Upper lobe of left lung (tissue), 6 donors: Measurements from ENCODE around the gene SLC22A1. TPM values are rescaled to one million over a fixed set of nuclear protein-coding genes. Genes with fewer than 3 reads are reported as not detected.
A peak's percentile ranks its signal among the peaks of the same experiment; 100 is the strongest.

Experiments
- ATAC-seq, 2 donors: fragments of 200-7000 bp; cut with Tn5 transposase; one replicate each; pipeline ENCODE4 v1.9.1; 2022; ENCODE audit warnings: mild to moderate bottlenecking in 2 of 2, moderate library complexity in 2 of 2; ENCODE audit not compliant: low FRiP score in 2 of 2
- DNase-seq, 2 donors: peaks; one replicate each; pipeline ENCODE4 v3.0.0-alpha.2; 2019 to 2020
- H3K27ac ChIP-seq, 4 donors: fragments of 200-600 bp; sonication (generic); one replicate each; pipeline ENCODE4 v1.5.1; 2016 to 2019
- H3K27me3 ChIP-seq, 4 donors: fragments of 200-600 bp; sonication (generic); one replicate each; pipeline ENCODE4 v1.5.1; 2017 to 2019
- H3K36me3 ChIP-seq, 4 donors: fragments of 200-600 bp; sonication (generic); one replicate each; pipeline ENCODE4 v1.5.1; 2016 to 2019
- H3K4me1 ChIP-seq, 4 donors: fragments of 200-600 bp; sonication (generic); one replicate each; pipeline ENCODE4 v1.5.1; 2018 to 2019
- H3K4me3 ChIP-seq, 4 donors: fragments of 200-600 bp; sonication (generic); one replicate each; pipeline ENCODE4 v1.5.1; 2017 to 2019; ENCODE audit warnings: mild to moderate bottlenecking in 2 of 4, moderate library complexity in 1 of 4
- H3K9me3 ChIP-seq, 4 donors: fragments of 200-600 bp; sonication (generic); one replicate each; pipeline ENCODE4 v1.5.1; 2018 to 2019
- CTCF ChIP-seq, 6 experiments: fragments of 450-650 bp in 4 of 6; fragments of 200-600 bp in 2 of 6; sonication (generic) in 2 of 6; IDR thresholded peaks; one replicate each; pipeline ENCODE4 v1.5.1; 2016 to 2019; ENCODE audit warnings: antibody characterized with exemption in 6 of 6
- EP300 ChIP-seq, 4 donors: sonication (generic); formaldehyde crosslinking; IDR thresholded peaks; one replicate each; pipeline ENCODE4 v1.5.1; 2017; ENCODE audit warnings: antibody characterized with exemption in 4 of 4, control low read depth in 2 of 4
- POLR2A ChIP-seq, 4 donors: fragments of 450-650 bp; IDR thresholded peaks; one replicate each; pipeline ENCODE4 v1.5.1; 2016 to 2017; ENCODE audit warnings: antibody characterized with exemption in 4 of 4, mild to moderate bottlenecking in 2 of 4
- POLR2AphosphoS5 ChIP-seq, 2 donors: sonication (generic); formaldehyde crosslinking; IDR thresholded peaks; one replicate each; pipeline ENCODE4 v1.5.1; 2017; ENCODE audit warnings: antibody characterized with exemption in 2 of 2
- WGBS, 2 donors: methylation state at CpG; one replicate each; pipeline ENCODE4 v1.1.5; 2017 to 2018; 5-methylcytosine and 5-hydroxymethylcytosine counted together
- total RNA-seq, 6 donors: library from RNA; depleted of rRNA in 4 of 6; stranded (reverse); fragments of >200 nt in 4 of 6; gene quantifications; one replicate each; pipeline versions ENCODE4 v1.1.0 to v1.2.1, GENCODE V29; 2016 to 2021
- donor health status: DM: no; HTN: no; CAD: no; lungs with moderate emphysema.
- donor health status: DM: no; HTN: yes; CAD: no; lungs with severe emphysema.

Gene SLC22A1
- 1 to 10 TPM in 5 of 6 donors, under 1 TPM in 1; 0.67 to 4.2 (median 2.0) TPM for total RNA-seq

DNA sequence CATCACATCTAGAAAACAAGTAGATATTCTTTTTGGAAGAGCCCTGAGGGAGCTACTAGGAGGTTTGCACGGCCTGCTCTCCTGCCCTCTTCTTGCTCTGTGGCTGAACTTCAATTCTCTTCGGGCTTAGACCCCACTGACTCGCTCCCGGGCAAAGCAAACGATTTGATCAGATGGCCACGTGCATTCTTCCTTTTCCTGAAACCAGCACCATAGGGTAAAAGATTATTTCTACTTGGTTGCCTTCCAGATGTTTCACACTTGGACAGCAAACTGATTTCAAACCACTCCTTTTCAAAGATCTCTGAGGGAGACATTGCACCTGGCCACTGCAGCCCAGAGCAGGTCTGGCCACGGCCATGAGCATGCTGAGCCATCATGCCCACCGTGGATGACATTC is at the start of gene SLC22A1:
SLC22A1 (plus strand) TSS at position 258 of the 400 bp plus-strand sequence; CDS start at position 379, 121 bp downstream.
- 94% methylated on average over 7 to 8 of the region's 8 CpGs for WGBS, 2 donors
- no peaks in the 10 kb centered on the region for H3K9me3 ChIP-seq

GRCh38 chr6:160073272-160073671 is 48.3 kb upstream of the SLC22A1 start:
- Histone ChIP-seq H3K36me3 (peaks cover 49 to 100% (median 96%) of the 10 kb centered on the region in 4 donors), H3K4me3 (no peak overlapping the region), H3K27ac (no peak overlapping the region), H3K27me3 (no peaks in the 10 kb centered on the region), H3K9me3 (no peaks in the 10 kb centered on the region), H3K4me1 (no peaks in the 10 kb centered on the region)
- 90 to 97% methylated on average over 8 to 9 of the region's 9 CpGs for WGBS, 2 donors
- ATAC-seq (no peak), DNase-seq (peak in 1 of 2 donors; percentile 39)
- no peak for TF ChIP-seq EP300 (IDR thresholded peaks at IDR 0.05)
- TF ChIP-seq CTCF (IDR thresholded peaks at IDR 0.05) = no peak
- TF ChIP-seq POLR2A (IDR thresholded peaks at IDR 0.05) = no peak
- TF ChIP-seq POLR2AphosphoS5 (IDR thresholded peaks at IDR 0.05) = no peak

More for the DNA sequence above, at the start of gene SLC22A1:
- H3K27me3 ChIP-seq = no peaks in the 10 kb centered on the region
- H3K4me3 ChIP-seq = no peak within 1 kb of the TSS
- H3K36me3 ChIP-seq = peaks cover 0 to 3% (median 0%) of the 10 kb centered on the region in 4 donors
- TF ChIP-seq EP300 (IDR thresholded peaks at IDR 0.05) (no peak), POLR2AphosphoS5 (IDR thresholded peaks at IDR 0.05) (no peak), CTCF (IDR thresholded peaks at IDR 0.05) (no peak), POLR2A (IDR thresholded peaks at IDR 0.05) (no peak)
- DNase-seq (no peak), ATAC-seq (no peak)
- H3K27ac ChIP-seq = no peak within 1 kb of the TSS
- no peaks in the 10 kb centered on the region for H3K4me1 ChIP-seq

DNA sequence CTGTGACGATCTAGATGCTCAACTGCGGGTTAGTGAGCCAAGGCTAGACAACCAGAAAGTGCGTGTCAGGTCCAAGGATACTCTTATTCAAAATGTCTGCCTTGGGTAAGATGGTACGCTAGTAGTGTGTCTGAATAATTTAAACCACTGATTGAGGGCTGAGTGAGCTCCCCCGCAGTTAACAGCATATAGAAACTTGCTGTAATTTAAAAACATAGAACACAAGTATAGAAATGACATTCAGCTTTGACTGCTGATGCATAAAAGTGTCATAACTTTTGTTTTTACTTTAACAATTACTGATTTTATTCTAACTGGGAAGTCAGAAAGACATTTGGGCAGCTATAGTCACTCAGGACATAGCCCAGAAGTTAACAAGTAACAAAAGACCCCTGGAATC is 45.6 kb upstream of the SLC22A1 start:
- Histone ChIP-seq H3K36me3 (peaks cover 55 to 100% (median 96%) of the 10 kb centered on the region in 4 donors), H3K4me3 (no peak overlapping the region), H3K27ac (no peak overlapping the region), H3K9me3 (no peaks in the 10 kb centered on the region), H3K27me3 (no peaks in the 10 kb centered on the region), H3K4me1 (no peaks in the 10 kb centered on the region)
- 91 to 94% methylated on average over 5 of the region's 5 CpGs for WGBS, 2 donors
- TF ChIP-seq POLR2AphosphoS5 (IDR thresholded peaks at IDR 0.05) = no peak
- no peak for DNase-seq
- no peak for ATAC-seq

DNA sequence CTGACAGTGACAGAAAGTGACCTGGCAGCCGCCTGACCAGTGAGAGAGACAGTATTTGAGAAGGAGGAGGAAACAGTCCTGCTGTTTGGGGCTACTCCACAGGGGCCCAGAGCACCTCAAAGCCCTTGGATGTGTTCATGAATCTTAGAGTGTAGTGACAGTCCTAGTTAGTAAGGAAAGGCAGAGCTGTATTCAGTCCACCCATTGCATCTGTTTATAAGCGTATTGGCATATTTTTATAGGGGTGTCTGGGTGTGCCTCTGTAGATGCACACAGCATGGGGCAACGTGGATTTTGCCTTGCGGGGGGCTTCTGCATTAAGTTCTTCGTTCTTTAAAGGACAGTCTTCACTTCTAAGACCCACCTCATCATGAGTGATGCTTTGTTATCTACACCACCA is 44.6 kb upstream of the SLC22A1 start:
- 87 to 97% methylated on average over 5 of the region's 5 CpGs for WGBS, 2 donors
- peaks cover 50 to 100% (median 94%) of the 10 kb centered on the region in 4 donors for H3K36me3 ChIP-seq
- no peaks in the 10 kb centered on the region for H3K4me1 ChIP-seq
- ATAC-seq = no peak
- H3K9me3 ChIP-seq = no peaks in the 10 kb centered on the region
- H3K27me3 ChIP-seq = no peaks in the 10 kb centered on the region
- H3K27ac ChIP-seq = no peak overlapping the region
- DNase-seq = no peak
- TF ChIP-seq POLR2AphosphoS5 (IDR thresholded peaks at IDR 0.05) (no peak), CTCF (IDR thresholded peaks at IDR 0.05) (no peak), POLR2A (IDR thresholded peaks at IDR 0.05) (no peak), EP300 (IDR thresholded peaks at IDR 0.05) (no peak)
- no peak overlapping the region for H3K4me3 ChIP-seq

GRCh38 chr6:160077526-160077925 is 44.1 kb upstream of the SLC22A1 start:
- DNase-seq = no peak
- no peak for ATAC-seq
- H3K4me1 ChIP-seq = no peaks in the 10 kb centered on the region
- TF ChIP-seq POLR2A (IDR thresholded peaks at IDR 0.05) (no peak), POLR2AphosphoS5 (IDR thresholded peaks at IDR 0.05) (no peak), EP300 (IDR thresholded peaks at IDR 0.05) (no peak), CTCF (IDR thresholded peaks at IDR 0.05) (no peak)
- H3K4me3 ChIP-seq = no peak overlapping the region
- H3K27me3 ChIP-seq = no peaks in the 10 kb centered on the region
- no peak overlapping the region for H3K27ac ChIP-seq
- 90 to 95% methylated on average over 2 of the region's 2 CpGs for WGBS, 2 donors
- H3K36me3 ChIP-seq = peaks cover 45 to 100% (median 93%) of the 10 kb centered on the region in 4 donors
- H3K9me3 ChIP-seq = no peaks in the 10 kb centered on the region
